ENCODE measurements around the gene RHOG. TPM values are rescaled to one million over a fixed set of nuclear protein-coding genes. Genes with fewer than 3 reads are reported as not detected.

RHOG gene
- total RNA-seq, 1 donor from 2014 or later: 43.8 TPM

- TF ChIP-seq CTCF (conservative IDR thresholded peaks at IDR 0.05; ENCODE audit: low read depth, low read length): no peak
- H3K4me3 ChIP-seq (ENCODE audit: low read depth, low read length): no peak overlapping the region
- DNase-seq (ENCODE audit: low read depth): no peak
Measured at GRCh38 chr11:3834664-3835461, 5.9 kb downstream of the RHOG start.

- no peak for TF ChIP-seq CTCF (conservative IDR thresholded peaks at IDR 0.05; ENCODE audit: low read depth, low read length)
- DNase-seq (ENCODE audit: low read depth): no peak
- H3K4me3 ChIP-seq (ENCODE audit: low read depth, low read length): no peak overlapping the region
Measured at GRCh38 chr11:3834349-3834663, 6.5 kb downstream of the RHOG start.

- H3K4me3 ChIP-seq (ENCODE audit: low read depth, low read length): no peak overlapping the region
- DNase-seq (ENCODE audit: low read depth): no peak
- TF ChIP-seq CTCF (conservative IDR thresholded peaks at IDR 0.05; ENCODE audit: low read depth, low read length): no peak
Measured at GRCh38 chr11:3833449-3833848, 7.3 kb downstream of the RHOG start.

GRCh38 chr11:3832816-3833215 is 7.9 kb downstream of the RHOG start:
- DNase-seq (ENCODE audit: low read depth): no peak
- no peak overlapping the region for H3K4me3 ChIP-seq (ENCODE audit: low read depth, low read length)
- no peak for TF ChIP-seq CTCF (conservative IDR thresholded peaks at IDR 0.05; ENCODE audit: low read depth, low read length)

- no peak overlapping the region for H3K4me3 ChIP-seq (ENCODE audit: low read depth, low read length)
- TF ChIP-seq CTCF (conservative IDR thresholded peaks at IDR 0.05; ENCODE audit: low read depth, low read length): no peak
- no peak for DNase-seq (ENCODE audit: low read depth)
Measured at GRCh38 chr11:3831378-3832239, 9.2 kb downstream of the RHOG start.

GRCh38 chr11:3830730-3831129 is 10.0 kb downstream of the RHOG start:
- DNase-seq (ENCODE audit: low read depth): no peak
- H3K4me3 ChIP-seq (ENCODE audit: low read depth, low read length): no peak overlapping the region
- no peak for TF ChIP-seq CTCF (conservative IDR thresholded peaks at IDR 0.05; ENCODE audit: low read depth, low read length)
